ENCODE data around the gene CHIA.

GRCh38 chr1:111283838-111284237, 6.8 kb upstream of the CHIA start:
- TF ChIP-seq CTCF (IDR thresholded peaks at IDR 0.05) (no peak), EP300 (IDR thresholded peaks at IDR 0.05) (no peak), POLR2A (IDR thresholded peaks at IDR 0.05) (no peak), POLR2AphosphoS5 (IDR thresholded peaks at IDR 0.05) (no peak)

Measured in sigmoid colon (tissue), 4 donors.